ENCODE data around the gene CYP2F1.
A peak's percentile ranks its signal among the peaks of the same experiment; 100 is the strongest.
"Not testable (repeated sequence)": the region's sequence is repeated elsewhere in the genome, so short reads cannot be mapped to it uniquely, and the experiment has no call there.

Gene CYP2F1, protein sequence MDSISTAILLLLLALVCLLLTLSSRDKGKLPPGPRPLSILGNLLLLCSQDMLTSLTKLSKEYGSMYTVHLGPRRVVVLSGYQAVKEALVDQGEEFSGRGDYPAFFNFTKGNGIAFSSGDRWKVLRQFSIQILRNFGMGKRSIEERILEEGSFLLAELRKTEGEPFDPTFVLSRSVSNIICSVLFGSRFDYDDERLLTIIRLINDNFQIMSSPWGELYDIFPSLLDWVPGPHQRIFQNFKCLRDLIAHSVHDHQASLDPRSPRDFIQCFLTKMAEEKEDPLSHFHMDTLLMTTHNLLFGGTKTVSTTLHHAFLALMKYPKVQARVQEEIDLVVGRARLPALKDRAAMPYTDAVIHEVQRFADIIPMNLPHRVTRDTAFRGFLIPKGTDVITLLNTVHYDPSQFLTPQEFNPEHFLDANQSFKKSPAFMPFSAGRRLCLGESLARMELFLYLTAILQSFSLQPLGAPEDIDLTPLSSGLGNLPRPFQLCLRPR

GRCh38 chr19:41114132-41114531, at the start of gene CYP2F1:
Gene CYP2F1 (plus strand): TSS chr19:41114432. CDS start chr19:41116189, 1,757 bp downstream.
- DNase-seq: no peak

DNA sequence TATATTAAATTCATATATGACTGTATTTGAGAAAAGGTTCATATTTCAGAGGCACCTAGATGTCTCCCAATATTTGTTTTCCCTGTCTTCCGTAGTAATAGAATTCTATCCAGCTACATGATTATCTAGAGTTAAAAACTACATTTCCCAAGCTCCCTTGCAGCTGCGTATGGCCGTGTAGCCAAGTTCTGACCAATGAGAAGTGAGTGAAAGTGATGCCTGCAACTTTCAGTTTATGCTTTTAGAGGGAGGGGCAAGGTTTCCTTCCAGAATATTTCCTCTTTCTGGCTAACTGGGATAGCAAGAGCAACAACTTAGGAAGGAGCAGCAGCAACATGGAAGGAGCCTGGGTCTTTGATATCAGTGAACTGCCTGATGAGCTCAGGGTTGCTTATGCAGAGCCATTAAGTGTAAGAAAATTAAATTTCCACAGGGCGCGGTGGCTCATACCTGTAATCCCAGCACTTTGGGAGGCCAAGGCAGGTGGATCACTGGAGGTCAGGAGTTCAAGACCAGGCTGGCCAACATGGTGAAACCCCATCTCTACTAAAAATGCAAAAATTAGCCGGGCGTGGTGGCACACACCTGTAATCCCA, 49.2 kb upstream of the CYP2F1 start:
- peak; percentile 34 for DNase-seq

GRCh38 chr19:41076286-41076685, 37.9 kb upstream of the CYP2F1 start:
- DNase-seq: no peak

- DNase-seq: peak; percentile 71
Measured at GRCh38 chr19:41083516-41083915, 30.7 kb upstream of the CYP2F1 start.

GRCh38 chr19:41085748-41086415, 28.4 kb upstream of the CYP2F1 start:
- no peak for DNase-seq

DNA sequence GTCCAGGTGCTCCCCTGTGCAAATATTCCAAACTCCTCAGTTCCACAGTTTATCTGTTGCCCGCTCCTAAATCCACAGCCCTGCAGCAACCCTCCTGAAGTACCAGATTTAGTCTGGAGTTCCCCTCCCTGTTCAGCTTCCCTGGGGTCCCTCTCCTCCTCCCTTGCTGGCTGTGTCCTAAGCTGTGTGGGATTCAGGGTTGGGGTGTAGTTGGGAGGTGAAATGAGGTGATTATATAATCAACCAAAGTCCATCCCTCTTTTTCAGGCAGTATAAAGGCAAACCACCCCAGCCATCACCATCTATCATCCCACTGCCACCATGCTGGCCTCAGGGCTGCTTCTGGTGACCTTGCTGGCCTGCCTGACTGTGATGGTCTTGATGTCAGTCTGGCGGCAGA, 26.1 kb upstream of the CYP2F1 start, which contains the start of gene CYP2A13:
Gene CYP2A13 (plus strand): TSS at position 301 of the 400 bp plus-strand sequence. CDS start 21 bp downstream, at position 322.
- no peak for DNase-seq

DNA sequence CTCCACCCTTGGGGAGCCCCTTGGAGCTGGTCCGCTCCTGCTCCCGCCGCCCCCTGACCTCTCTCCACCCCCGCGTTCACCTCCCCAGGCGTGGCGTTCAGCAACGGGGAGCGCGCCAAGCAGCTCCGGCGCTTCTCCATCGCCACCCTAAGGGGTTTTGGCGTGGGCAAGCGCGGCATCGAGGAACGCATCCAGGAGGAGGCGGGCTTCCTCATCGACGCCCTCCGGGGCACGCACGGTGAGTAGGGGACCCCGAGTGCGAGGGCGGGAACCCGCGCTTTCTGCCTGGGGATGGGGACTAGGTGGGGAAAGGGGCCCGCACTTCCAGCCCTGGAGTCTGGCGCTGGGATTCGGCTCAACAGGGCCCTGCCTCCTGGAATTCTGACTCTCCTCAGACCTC, 24.3 kb upstream of the CYP2F1 start:
- DNase-seq: no peak

- DNase-seq: no peak
Measured at GRCh38 chr19:41095703-41096102, 18.5 kb upstream of the CYP2F1 start.

GRCh38 chr19:41096353-41096752, 17.9 kb upstream of the CYP2F1 start:
- DNase-seq: no peak

- no peak for DNase-seq
Measured at GRCh38 chr19:41097302-41097701, 16.9 kb upstream of the CYP2F1 start.

GRCh38 chr19:41098762-41099161, 15.5 kb upstream of the CYP2F1 start:
- no peak for DNase-seq

DNA sequence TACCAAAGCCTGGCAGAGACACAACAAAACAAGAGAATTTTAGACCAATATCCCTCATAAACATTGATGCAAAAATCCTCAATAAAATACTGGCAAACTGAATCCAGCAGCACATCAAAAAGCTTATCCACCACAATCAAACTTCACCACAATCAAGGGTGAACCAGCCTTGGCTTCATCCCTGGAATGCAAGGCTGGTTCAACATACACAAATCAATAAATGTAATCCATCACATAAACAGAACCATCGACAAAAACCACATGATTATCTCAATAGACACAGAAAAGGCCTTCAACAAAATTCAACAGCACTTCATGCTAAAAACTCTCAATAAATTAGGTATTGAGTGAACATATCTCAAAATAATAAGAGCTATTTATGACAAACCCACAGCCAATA, 12.0 kb upstream of the CYP2F1 start:
- DNase-seq: not testable (repeated sequence)

DNA sequence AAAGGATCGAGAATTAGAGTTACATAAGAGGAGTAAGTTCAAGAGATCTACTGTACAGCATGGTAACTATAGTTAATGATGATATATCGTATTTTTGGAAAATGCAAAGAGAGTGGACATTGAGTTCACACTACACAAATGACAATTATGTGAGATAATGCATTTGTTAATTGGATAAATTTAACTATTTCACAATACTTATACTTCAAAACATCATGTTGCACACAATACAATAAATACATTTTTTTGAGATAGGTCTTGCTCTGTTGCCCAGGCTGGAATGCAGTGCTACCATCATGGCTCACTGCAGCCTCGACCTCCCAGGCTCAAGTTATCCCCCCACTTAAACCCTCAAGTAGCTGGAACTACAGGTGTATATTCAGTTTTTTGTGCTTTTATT, 8.1 kb upstream of the CYP2F1 start:
- no peak for DNase-seq

GRCh38 chr19:41111296-41111695, 2.9 kb upstream of the CYP2F1 start:
- DNase-seq: no peak

GRCh38 chr19:41111750-41112295, 2.4 kb upstream of the CYP2F1 start:
- no peak for DNase-seq

DNA sequence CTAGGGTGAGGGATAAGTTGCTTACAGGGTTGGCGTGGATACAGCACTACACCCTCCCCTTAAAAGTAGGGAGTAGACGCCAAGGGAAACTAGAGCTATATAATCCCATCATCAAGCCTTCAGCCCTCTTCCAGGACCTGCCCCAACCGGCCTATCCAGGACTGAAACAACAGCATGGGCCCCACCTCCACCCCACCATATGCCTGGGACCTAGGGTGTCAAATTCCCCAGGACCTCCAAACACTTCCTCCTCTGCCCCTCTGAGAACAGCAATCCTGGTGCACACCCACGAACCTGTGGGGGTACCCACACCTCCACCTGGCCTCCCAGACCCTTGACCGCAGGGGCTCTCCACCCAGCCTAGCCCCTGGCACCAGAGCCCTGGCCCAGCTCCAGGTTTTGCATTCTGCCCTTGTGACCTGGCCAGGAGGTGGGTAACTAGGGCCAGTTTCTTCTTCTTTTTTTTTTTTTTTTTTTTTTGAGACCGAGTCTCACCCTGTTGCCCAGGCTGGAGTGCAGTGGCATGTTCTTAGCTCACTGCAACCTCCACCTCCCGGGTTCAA, 1.4 kb upstream of the CYP2F1 start:
- no peak for DNase-seq

DNA sequence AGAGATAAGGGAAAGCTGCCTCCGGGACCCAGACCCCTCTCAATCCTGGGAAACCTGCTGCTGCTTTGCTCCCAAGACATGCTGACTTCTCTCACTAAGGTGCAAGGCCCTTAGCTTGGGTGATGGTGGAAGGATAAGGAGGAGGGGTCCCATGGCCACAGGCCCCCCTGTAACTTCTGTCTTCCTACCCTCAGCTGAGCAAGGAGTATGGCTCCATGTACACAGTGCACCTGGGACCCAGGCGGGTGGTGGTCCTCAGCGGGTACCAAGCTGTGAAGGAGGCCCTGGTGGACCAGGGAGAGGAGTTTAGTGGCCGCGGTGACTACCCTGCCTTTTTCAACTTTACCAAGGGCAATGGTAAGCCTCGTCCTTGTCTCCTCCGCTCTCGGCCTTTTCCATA, 2.0 kb downstream of the CYP2F1 start:
- no peak for DNase-seq

DNA sequence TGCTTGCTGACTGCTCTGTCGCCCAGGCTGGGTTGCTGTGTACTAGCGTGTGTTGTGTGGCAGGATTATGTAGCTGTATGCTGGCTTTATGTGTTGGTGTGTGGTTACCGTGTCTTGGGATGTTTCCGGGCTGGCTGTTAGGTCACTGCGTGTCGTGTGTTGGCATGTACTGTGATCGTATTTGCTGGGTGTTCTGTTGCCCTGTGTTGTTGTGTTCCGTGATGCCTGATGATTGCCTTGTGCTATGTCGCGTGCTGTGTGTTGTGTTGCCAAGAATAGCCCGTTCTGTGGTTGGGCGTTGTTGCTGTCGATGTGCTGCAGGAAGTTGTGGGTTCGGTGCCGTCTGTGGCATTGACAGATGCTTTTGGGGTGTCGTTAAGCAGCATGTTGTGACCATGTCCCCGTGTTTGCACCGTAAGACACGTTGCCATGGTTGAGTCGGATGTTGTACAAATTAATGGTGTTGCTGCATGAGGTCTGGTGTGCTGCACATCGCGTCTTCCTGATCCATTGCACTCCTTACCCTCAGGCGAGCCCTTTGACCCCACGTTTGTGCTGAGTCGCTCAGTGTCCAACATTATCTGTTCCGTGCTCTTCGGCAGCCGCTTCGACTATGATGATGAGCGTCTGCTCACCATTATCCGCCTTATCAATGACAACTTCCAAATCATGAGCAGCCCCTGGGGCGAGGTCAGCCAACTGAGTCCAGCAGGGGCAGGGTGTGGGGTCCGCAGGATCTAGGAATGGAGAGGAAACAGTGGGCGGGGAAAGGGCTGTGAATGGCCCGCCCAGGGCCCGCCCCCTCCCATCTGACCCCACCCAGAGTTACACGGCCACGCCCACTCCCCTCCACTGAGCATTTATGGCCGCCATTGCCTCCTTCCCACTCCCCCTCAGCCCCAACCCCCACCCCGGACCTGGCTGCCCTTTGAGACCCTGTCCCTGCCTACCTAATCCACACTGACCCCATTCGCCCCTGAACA, 7.0 kb downstream of the CYP2F1 start:
- not testable (repeated sequence) for DNase-seq

GRCh38 chr19:41122846-41123245, 8.6 kb downstream of the CYP2F1 start:
- not testable (repeated sequence) for DNase-seq

GRCh38 chr19:41123716-41124294, 9.6 kb downstream of the CYP2F1 start:
- no peak for DNase-seq

- DNase-seq: not testable (repeated sequence)
Measured at GRCh38 chr19:41126765-41127203, 12.6 kb downstream of the CYP2F1 start.
